ENCODE measurements around the gene APP.

DNA sequence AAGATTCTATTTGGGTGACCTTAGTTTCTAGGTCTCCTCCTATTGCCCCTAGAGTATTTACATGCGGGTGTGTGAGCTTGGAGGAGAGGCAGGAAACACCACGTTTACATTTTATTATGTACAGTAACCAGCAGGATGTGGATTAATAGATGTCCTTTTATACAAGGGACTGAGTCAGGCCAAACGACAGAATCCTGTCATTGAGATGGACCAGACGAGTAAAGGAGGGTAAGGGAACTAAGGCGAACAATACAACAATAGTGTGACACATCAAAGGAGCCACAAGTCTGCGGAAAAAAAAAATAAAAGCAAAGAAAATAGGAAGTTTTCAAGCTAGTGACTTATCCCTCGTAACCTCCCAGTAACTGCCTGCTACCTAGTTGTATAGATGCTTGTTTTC, 284.7 kb downstream of the APP start:
- no peak for TF ChIP-seq POLR2AphosphoS5 (IDR thresholded peaks at IDR 0.05; ENCODE audit: low read depth, low read length)
- no peak for TF ChIP-seq POLR2A (IDR thresholded peaks at IDR 0.05; ENCODE audit: low read depth, low read length)
- TF ChIP-seq TAF1 (IDR thresholded peaks at IDR 0.05; ENCODE audit: low read depth, low read length), result no peak
- TF ChIP-seq POU2F2 (IDR thresholded peaks at IDR 0.05; ENCODE audit: low read depth, low read length), result no peak
- TF ChIP-seq SPI1 (IDR thresholded peaks at IDR 0.05; ENCODE audit: low read depth, low read length), result no peak
- no peak for TF ChIP-seq PAX5 (IDR thresholded peaks at IDR 0.05; ENCODE audit: insufficient read depth, low read length, severe bottlenecking)

All from GM12891 (cell line).